Spleen (tissue), 7 donors: ENCODE results near the gene LYRM2.

Experiments used
- POLR2A ChIP-seq, 3 donors: fragments of 450-650 bp; IDR thresholded peaks; one replicate each; pipeline ENCODE4 v1.5.1; 2017; ENCODE audit warnings: antibody characterized with exemption in 3 of 3, mild to moderate bottlenecking in 1 of 3
- POLR2AphosphoS5 ChIP-seq, 3 donors: sonication (generic); formaldehyde crosslinking; IDR thresholded peaks; one replicate each; pipeline ENCODE4 v1.5.1; 2017; ENCODE audit warnings: antibody characterized with exemption in 3 of 3
- TF ChIP-seq, protein P1 (sequence below), 11 experiments: fragments of 200-600 bp in 7 of 11; fragments of 450-650 bp in 4 of 11; sonication (generic) in 4 of 11; IDR thresholded peaks in 8 of 11; conservative IDR thresholded peaks in 3 of 11; 1 replicate in 7 of 11; 2 replicates in 4 of 11; pipeline versions ENCODE4 v1.4.0 to v1.8.0; 2016 to 2021; ENCODE audit warnings: antibody characterized with exemption in 11 of 11, inconsistent platforms in 4 of 11, mild to moderate bottlenecking in 1 of 11
- donor health status: DM: no; HTN: no; CAD: no; lungs with moderate emphysema.
- donor health status: DM: no; HTN: no; CAD: no.
- donor health status: DM: no; HTN: no; CAD: no.

DNA sequence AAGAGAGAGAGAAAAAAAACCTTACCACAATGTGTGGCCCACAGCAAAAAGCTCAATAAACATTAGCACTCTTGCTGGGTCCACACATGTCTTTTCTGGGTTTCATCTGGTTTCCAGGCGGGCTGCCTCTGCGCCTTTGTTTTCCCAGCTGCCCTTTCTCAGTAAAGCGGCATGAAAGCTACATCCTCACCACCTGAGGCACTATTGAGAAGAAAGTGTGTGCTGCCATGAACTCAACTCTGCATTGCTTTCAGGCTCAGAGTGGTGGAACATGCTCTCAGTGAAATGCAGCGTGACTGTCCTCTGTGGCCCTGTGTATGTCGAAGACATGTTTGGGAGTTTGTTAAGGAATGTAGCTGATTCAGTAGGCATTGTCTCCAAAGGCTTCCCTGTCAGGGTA, 102.3 kb downstream of the LYRM2 start:
- TF ChIP-seq, protein P1, sequence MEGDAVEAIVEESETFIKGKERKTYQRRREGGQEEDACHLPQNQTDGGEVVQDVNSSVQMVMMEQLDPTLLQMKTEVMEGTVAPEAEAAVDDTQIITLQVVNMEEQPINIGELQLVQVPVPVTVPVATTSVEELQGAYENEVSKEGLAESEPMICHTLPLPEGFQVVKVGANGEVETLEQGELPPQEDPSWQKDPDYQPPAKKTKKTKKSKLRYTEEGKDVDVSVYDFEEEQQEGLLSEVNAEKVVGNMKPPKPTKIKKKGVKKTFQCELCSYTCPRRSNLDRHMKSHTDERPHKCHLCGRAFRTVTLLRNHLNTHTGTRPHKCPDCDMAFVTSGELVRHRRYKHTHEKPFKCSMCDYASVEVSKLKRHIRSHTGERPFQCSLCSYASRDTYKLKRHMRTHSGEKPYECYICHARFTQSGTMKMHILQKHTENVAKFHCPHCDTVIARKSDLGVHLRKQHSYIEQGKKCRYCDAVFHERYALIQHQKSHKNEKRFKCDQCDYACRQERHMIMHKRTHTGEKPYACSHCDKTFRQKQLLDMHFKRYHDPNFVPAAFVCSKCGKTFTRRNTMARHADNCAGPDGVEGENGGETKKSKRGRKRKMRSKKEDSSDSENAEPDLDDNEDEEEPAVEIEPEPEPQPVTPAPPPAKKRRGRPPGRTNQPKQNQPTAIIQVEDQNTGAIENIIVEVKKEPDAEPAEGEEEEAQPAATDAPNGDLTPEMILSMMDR (IDR thresholded peaks at IDR 0.05 in 8 of 11, conservative IDR thresholded peaks at IDR 0.05 in 3 of 11) = no peak
- TF ChIP-seq POLR2AphosphoS5 (IDR thresholded peaks at IDR 0.05) = no peak
- TF ChIP-seq POLR2A (IDR thresholded peaks at IDR 0.05) = no peak
